RWPE2 (cell line): ENCODE results near the gene HLA-B.

Experiments
- ATAC-seq: fragments of 200-7000 bp; cut with Tn5 transposase; 3 replicates; pipeline ENCODE4 v1.9.1; 2021; ENCODE audit warnings: low read depth
- DNase-seq: peaks from one replicate; pipeline ENCODE4 v3.0.0-alpha.2; 2020; ENCODE audit warnings: low spot score
- H3K27ac ChIP-seq: fragments of 450-650 bp; 2 replicates; pipeline ENCODE4 v1.5.1; 2017; ENCODE audit warnings: mild to moderate bottlenecking; ENCODE audit not compliant: poor library complexity, severe bottlenecking
- H3K27me3 ChIP-seq: fragments of 250-450 bp; sonication (Bioruptor Pico); 2 replicates; pipeline ENCODE4 v1.5.1; 2021; ENCODE audit warnings: mild to moderate bottlenecking, moderate library complexity; ENCODE audit not compliant: insufficient read depth, poor library complexity, severe bottlenecking
- H3K36me3 ChIP-seq: fragments of 250-450 bp; sonication (Bioruptor Pico); 2 replicates; pipeline ENCODE4 v1.5.1; 2020; ENCODE audit warnings: low read depth, mild to moderate bottlenecking, moderate library complexity
- H3K4me1 ChIP-seq: fragments of 250-450 bp; sonication (Bioruptor Pico); 2 replicates; pipeline ENCODE4 v1.5.1; 2021; ENCODE audit warnings: mild to moderate bottlenecking, moderate library complexity; ENCODE audit not compliant: insufficient read depth, poor library complexity, severe bottlenecking
- H3K4me3 ChIP-seq: fragments of 250-450 bp; sonication (Bioruptor Pico); 2 replicates; pipeline ENCODE4 v1.5.1; 2021; ENCODE audit warnings: mild to moderate bottlenecking, moderate library complexity; ENCODE audit not compliant: severe bottlenecking
- H3K9me3 ChIP-seq: fragments of 250-450 bp; sonication (Bioruptor Pico); 2 replicates; pipeline ENCODE4 v1.5.1; 2021; ENCODE audit warnings: mild to moderate bottlenecking, moderate library complexity; ENCODE audit not compliant: severe bottlenecking
- CTCF ChIP-seq: fragments of 450-650 bp; IDR thresholded peaks from one replicate; pipeline ENCODE4 v1.5.1; 2017; ENCODE audit warnings: mild to moderate bottlenecking, moderate library complexity; ENCODE audit not compliant: poor library complexity, severe bottlenecking

HLA-B gene

DNA sequence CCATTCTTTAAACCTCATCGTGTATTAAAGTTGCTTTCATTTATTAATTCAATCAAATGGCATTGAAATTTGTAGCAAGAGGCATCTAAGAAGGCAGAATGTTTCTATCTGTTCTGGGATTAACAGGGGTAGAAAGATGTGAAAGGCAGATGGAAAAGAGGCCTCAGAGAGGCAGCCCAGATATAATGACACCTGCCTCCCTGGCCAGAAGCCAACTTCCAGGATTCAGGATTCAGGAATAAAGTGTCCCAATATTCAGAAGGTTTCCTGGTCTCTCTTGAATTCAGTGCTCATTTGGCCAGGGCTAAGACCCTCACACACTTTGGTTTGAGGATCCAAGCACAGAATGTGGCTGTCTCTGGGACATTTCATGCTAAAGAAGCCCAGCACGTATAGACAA is 39.9 kb downstream of the HLA-B start:
- Histone ChIP-seq H3K27ac (no peak overlapping the region), H3K4me1 (no peaks in the 10 kb centered on the region), H3K4me3 (no peak overlapping the region), H3K9me3 (no peaks in the 10 kb centered on the region), H3K36me3 (no peaks in the 10 kb centered on the region), H3K27me3 (peaks cover 28% of the 10 kb centered on the region)
- no peak for DNase-seq
- TF ChIP-seq CTCF = no peak
- no peak for ATAC-seq

DNA sequence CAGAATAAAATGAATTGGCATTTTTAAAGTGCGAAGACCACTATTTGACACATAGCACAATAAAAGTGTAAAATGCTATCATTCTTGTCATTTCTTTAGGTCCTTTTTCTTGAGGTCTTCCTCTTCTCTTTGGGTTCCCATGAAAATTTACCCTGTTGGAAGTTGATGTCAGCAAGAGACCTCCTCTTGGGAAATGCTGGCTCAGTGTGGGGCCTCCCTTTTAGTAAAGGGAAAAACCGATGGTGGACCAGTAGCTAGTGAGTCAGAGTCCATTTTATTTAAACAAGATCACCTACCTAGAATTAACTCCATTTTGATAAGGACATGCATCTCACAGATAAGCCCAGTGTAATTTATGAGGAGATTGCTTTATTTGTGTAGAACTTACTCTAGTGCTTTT is 47.3 kb downstream of the HLA-B start:
- no peak for DNase-seq
- no peak for TF ChIP-seq CTCF
- H3K27me3 ChIP-seq = peaks cover 46% of the 10 kb centered on the region

GRCh38 chr6:31308845-31309175 is 48.2 kb downstream of the HLA-B start:
- DNase-seq (no peak), ATAC-seq (no peak)
- no peak overlapping the region for H3K27ac ChIP-seq
- TF ChIP-seq CTCF = no peak
- no peaks in the 10 kb centered on the region for H3K36me3 ChIP-seq
- H3K4me3 ChIP-seq = no peak overlapping the region
- H3K4me1 ChIP-seq = no peaks in the 10 kb centered on the region
- peaks cover 37% of the 10 kb centered on the region for H3K27me3 ChIP-seq
- no peaks in the 10 kb centered on the region for H3K9me3 ChIP-seq

More for the DNA sequence above, 47.3 kb downstream of the HLA-B start:
- H3K4me1 ChIP-seq = no peaks in the 10 kb centered on the region
- H3K9me3 ChIP-seq = no peaks in the 10 kb centered on the region
- ATAC-seq = no peak
- no peaks in the 10 kb centered on the region for H3K36me3 ChIP-seq
- H3K4me3 ChIP-seq = no peak overlapping the region
- H3K27ac ChIP-seq = no peak overlapping the region

DNA sequence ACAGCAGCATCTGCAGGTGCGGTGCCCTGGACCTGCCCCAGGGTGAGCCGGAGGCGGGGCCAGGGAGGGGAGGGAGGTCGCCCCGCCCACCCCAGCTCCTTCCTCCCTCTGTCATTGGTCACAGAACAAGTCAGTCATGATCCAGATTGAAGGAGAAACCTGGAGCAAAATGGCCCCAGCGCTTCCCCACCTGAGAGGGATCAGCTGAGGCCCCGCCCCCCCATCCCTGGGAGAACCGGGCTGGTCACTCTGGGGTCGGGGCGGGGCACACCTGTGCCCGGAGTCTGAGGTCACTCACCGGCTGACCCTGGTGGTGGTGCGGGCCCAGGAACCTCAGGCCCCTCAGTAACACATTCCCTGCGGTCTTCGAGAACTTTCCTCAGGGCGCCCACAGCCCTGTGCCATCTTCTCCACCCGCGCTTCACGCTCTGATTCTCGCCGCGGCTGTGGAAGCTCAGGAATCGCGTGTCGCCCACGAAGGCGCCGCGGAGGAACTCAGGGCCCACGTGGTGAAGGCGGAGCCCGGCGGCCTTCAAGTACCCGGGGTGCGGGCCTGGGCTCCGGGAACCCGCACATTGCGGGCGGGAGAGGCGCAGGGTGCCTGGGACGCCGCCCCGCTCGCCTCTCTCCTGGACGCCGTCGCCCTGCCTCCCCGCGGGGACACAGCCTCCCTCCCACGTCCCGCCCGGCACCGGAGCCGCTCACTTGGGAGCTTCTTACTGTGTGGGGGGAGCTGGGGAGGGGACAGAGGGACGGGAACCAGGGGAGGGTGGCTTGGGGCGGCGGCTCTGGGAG is 48.7 kb downstream of the HLA-B start:
- no peak for TF ChIP-seq CTCF
- peak; percentile 85 for ATAC-seq
- no peaks in the 10 kb centered on the region for H3K36me3 ChIP-seq
- H3K27me3 ChIP-seq = peaks cover 35% of the 10 kb centered on the region
- H3K4me1 ChIP-seq = no peaks in the 10 kb centered on the region
- no peak for DNase-seq
- H3K27ac ChIP-seq = no peak overlapping the region
- H3K9me3 ChIP-seq = no peaks in the 10 kb centered on the region
- peak overlapping the region; percentile 22 for H3K4me3 ChIP-seq

DNA sequence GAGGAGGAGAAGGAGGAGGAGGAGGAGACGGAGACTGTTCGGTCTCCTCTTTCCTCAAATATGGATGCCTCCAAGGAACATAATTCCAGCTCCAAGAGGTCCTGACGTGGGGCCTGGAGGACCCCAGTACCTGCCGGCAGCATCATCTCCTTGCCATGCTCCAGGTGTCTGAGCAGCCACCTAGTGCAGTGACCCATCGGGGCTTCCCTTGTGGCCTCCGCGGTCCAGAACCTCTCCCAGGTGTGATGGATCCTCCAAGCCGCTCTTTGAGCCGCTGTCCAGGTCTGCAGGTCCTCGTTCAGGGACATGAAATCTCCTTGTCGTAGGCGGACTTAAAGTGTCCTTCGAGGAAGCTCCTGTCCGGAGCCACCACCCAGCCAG is 49.3 kb downstream of the HLA-B start:
- no peak for TF ChIP-seq CTCF
- no peak; the same call in 2 of the 3 replicates for ATAC-seq
- no peak for DNase-seq
- no peak overlapping the region for H3K27ac ChIP-seq
- H3K36me3 ChIP-seq = no peaks in the 10 kb centered on the region
- peaks cover 33% of the 10 kb centered on the region for H3K27me3 ChIP-seq
- no peaks in the 10 kb centered on the region for H3K4me1 ChIP-seq
- no peaks in the 10 kb centered on the region for H3K9me3 ChIP-seq
- H3K4me3 ChIP-seq = peak overlapping the region; percentile 22
